ENCODE data around the gene PRKAR2B. TPM values are rescaled to one million over a fixed set of nuclear protein-coding genes. Genes with fewer than 3 reads are reported as not detected.

The PRKAR2B gene
- total RNA-seq, 1 experiment from 2014 or later = 15.1 TPM

DNA sequence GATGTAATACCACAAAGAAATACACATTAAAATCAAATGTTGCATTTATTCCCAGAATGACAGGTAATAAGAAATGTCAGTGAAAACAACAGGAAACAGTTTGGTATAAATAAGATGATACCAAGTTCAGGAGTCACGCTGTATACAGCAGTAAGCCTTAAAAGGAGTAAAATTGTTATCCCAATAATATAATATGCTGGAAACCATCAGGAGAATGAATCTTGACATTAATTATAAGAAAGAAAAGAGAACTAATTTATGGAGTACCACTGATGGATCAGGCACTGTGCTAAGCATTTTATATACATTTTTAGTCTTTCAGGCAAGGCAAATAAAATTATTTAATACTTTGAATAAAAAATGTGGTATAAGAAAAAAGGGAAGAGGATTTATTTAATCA lies 27.6 kb downstream of the PRKAR2B start:
- no TSS peak for BruUV-seq (replicated peaks)
- CTCF ChIA-PET = no interaction called here

More for the DNA sequence above, 27.6 kb downstream of the PRKAR2B start:
- Histone ChIP-seq H3K4me1 (ENCODE audit: control insufficient read depth in 1 of 2, insufficient read depth in 2 of 2, low read length in 2 of 2) (no peaks in the 10 kb centered on the region), H3K79me2 (ENCODE audit: insufficient read depth, low read length) (no peaks in the 10 kb centered on the region), H3K27me3 (ENCODE audit: insufficient read depth, low read length) (no peaks in the 10 kb centered on the region), H3K9me2 (ENCODE audit: insufficient read depth) (no peaks in the 10 kb centered on the region), H3K9me3 (ENCODE audit: control insufficient read depth in 1 of 2, insufficient read depth in 1 of 2, low read depth in 1 of 2, low read length in 2 of 2) (no peaks in the 10 kb centered on the region), H3K4me2 (ENCODE audit: low read length) (no peak overlapping the region), H2AFZ (ENCODE audit: low read depth, low read length, poor library complexity, severe bottlenecking) (no peak overlapping the region), H3K4me3 (replicated peaks in 1 of 2; ENCODE audit: low read depth in 1 of 2, low read length in 2 of 2) (no peak overlapping the region), H3K36me3 (ENCODE audit: control insufficient read depth in 1 of 2, insufficient read depth in 2 of 2, low read length in 2 of 2) (no peaks in the 10 kb centered on the region), H4K20me1 (ENCODE audit: insufficient read depth) (no peaks in the 10 kb centered on the region), H3K9ac (ENCODE audit: low read length) (no peak overlapping the region), H3K27ac (ENCODE audit: low read depth, low read length) (no peak overlapping the region)
- ChIA-PET RAD21 (ENCODE audit: low non-redundant PET in 1 of 2, low total read pairs in 2 of 2, uncharacterized antibody in 2 of 2, unreplicated experiment in 2 of 2) (no interaction called here), POLR2A (no interaction called here)
- DNase-seq (ENCODE audit: low read depth, low spot score) (no peak), ATAC-seq (no peak)
- TF ChIP-seq EZH2 (IDR thresholded peaks at IDR 0.05) (no peak), RAD21 (IDR thresholded peaks at IDR 0.05; ENCODE audit: low read depth) (no peak), POLR2AphosphoS5 (IDR thresholded peaks at IDR 0.05; ENCODE audit: low read depth, low read length) (no peak), REST (IDR thresholded peaks at IDR 0.05; ENCODE audit: low read depth) (no peak), POLR2A (IDR thresholded peaks at IDR 0.05; ENCODE audit: borderline replicate concordance, extremely low read depth, insufficient read depth, insufficient read length) (no peak), YY1 (IDR thresholded peaks at IDR 0.05; ENCODE audit: extremely low read depth, insufficient replicate concordance, low read depth, low read length) (no peak), FOSL1 (IDR thresholded peaks at IDR 0.05; ENCODE audit: low read depth) (no peak), ZNF274 (IDR thresholded peaks at IDR 0.05; ENCODE audit: low read depth, low read length) (no peak), ZBTB33 (IDR thresholded peaks at IDR 0.05; ENCODE audit: extremely low read depth, insufficient replicate concordance, low read length) (no peak), SP1 (IDR thresholded peaks at IDR 0.05; ENCODE audit: low read depth) (no peak), EZH2phosphoT487 (IDR thresholded peaks at IDR 0.05; ENCODE audit: borderline replicate concordance) (no peak), ELF1 (IDR thresholded peaks at IDR 0.05; ENCODE audit: borderline replicate concordance, low read depth) (no peak), ZFX (IDR thresholded peaks at IDR 0.05) (no peak), SRF (IDR thresholded peaks at IDR 0.05; ENCODE audit: low read depth) (no peak), JUND (IDR thresholded peaks at IDR 0.05) (no peak)
- TF ChIP-seq, protein P1, sequence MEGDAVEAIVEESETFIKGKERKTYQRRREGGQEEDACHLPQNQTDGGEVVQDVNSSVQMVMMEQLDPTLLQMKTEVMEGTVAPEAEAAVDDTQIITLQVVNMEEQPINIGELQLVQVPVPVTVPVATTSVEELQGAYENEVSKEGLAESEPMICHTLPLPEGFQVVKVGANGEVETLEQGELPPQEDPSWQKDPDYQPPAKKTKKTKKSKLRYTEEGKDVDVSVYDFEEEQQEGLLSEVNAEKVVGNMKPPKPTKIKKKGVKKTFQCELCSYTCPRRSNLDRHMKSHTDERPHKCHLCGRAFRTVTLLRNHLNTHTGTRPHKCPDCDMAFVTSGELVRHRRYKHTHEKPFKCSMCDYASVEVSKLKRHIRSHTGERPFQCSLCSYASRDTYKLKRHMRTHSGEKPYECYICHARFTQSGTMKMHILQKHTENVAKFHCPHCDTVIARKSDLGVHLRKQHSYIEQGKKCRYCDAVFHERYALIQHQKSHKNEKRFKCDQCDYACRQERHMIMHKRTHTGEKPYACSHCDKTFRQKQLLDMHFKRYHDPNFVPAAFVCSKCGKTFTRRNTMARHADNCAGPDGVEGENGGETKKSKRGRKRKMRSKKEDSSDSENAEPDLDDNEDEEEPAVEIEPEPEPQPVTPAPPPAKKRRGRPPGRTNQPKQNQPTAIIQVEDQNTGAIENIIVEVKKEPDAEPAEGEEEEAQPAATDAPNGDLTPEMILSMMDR (IDR thresholded peaks at IDR 0.05 in 2 of 3, conservative IDR thresholded peaks at IDR 0.05 in 1 of 3; ENCODE audit: borderline replicate concordance in 1 of 3, insufficient read depth in 1 of 3, low read depth in 2 of 3, low read length in 2 of 3) = no peak
- TF ChIP-seq, protein P2, sequence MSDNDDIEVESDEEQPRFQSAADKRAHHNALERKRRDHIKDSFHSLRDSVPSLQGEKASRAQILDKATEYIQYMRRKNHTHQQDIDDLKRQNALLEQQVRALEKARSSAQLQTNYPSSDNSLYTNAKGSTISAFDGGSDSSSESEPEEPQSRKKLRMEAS (IDR thresholded peaks at IDR 0.05) = no peak
- intact Hi-C loops (cut with micrococcal nuclease) = no loop called here
